ENCODE results near the gene RBFA.
"Not testable (repeated sequence)": the region's sequence is repeated elsewhere in the genome, so short reads cannot be mapped to it uniquely, and the experiment has no call there.

RBFA gene

GRCh38 chr18:80034068-80034851, at the start of gene RBFA:
Gene RBFA, plus strand, starts transcription at chr18:80034434. Its CDS starts 62 bp downstream, at chr18:80034496.
- peak; percentile 100 for DNase-seq (ENCODE audit: low spot score)

- no peak for DNase-seq (ENCODE audit: low spot score)
These were observed 49.1 kb upstream of the RBFA start for GRCh38 chr18:79985172-79985571.

- no peak for DNase-seq (ENCODE audit: low spot score)
These were observed 47.5 kb upstream of the RBFA start for GRCh38 chr18:79986726-79987125.

GRCh38 chr18:79987566-79987965, 46.7 kb upstream of the RBFA start:
- DNase-seq (ENCODE audit: low spot score): no peak

- DNase-seq (ENCODE audit: low spot score): peak; percentile 65
These were observed 46.2 kb upstream of the RBFA start for GRCh38 chr18:79988071-79988450.

GRCh38 chr18:79988451-79989194, 45.6 kb upstream of the RBFA start, which contains the start of gene TXNL4A:
Gene TXNL4A, minus strand, starts transcription at chr18:79988563. Its CDS starts 171 bp downstream, at chr18:79988392.
- peak; percentile 94 for DNase-seq (ENCODE audit: low spot score)

- no peak for DNase-seq (ENCODE audit: low spot score)
These were observed 45.1 kb upstream of the RBFA start for GRCh38 chr18:79989195-79989497.

- no peak for DNase-seq (ENCODE audit: low spot score)
These were observed 42.7 kb upstream of the RBFA start for GRCh38 chr18:79991494-79991893.

GRCh38 chr18:79999701-80000100, 34.5 kb upstream of the RBFA start:
- not testable (repeated sequence) for DNase-seq (ENCODE audit: low spot score)

GRCh38 chr18:80000877-80001276, 33.4 kb upstream of the RBFA start:
- DNase-seq (ENCODE audit: low spot score): no peak

GRCh38 chr18:80002468-80002867, 31.8 kb upstream of the RBFA start:
- DNase-seq (ENCODE audit: low spot score): no peak

- DNase-seq (ENCODE audit: low spot score): no peak
These were observed 29.5 kb upstream of the RBFA start for GRCh38 chr18:80004600-80005342.

GRCh38 chr18:80006724-80007123, 27.5 kb upstream of the RBFA start:
- DNase-seq (ENCODE audit: low spot score): no peak

GRCh38 chr18:80009661-80010550, 24.3 kb upstream of the RBFA start:
- peak; percentile 27 for DNase-seq (ENCODE audit: low spot score)

- DNase-seq (ENCODE audit: low spot score): no peak
These were observed 23.7 kb upstream of the RBFA start for GRCh38 chr18:80010551-80010906.

- not testable (repeated sequence) for DNase-seq (ENCODE audit: low spot score)
These were observed 22.6 kb upstream of the RBFA start for GRCh38 chr18:80011496-80012137.

GRCh38 chr18:80012714-80013113, 21.5 kb upstream of the RBFA start:
- no peak for DNase-seq (ENCODE audit: low spot score)

- DNase-seq (ENCODE audit: low spot score): no peak
These were observed 11.6 kb upstream of the RBFA start for GRCh38 chr18:80022613-80023012.

- DNase-seq (ENCODE audit: low spot score): no peak
These were observed 11.1 kb upstream of the RBFA start for GRCh38 chr18:80023173-80023572.

- no peak for DNase-seq (ENCODE audit: low spot score)
These were observed 7.9 kb upstream of the RBFA start for GRCh38 chr18:80026363-80026762.

GRCh38 chr18:80027719-80028118, 6.5 kb upstream of the RBFA start:
- DNase-seq (ENCODE audit: low spot score): not testable (repeated sequence)
